PC-9 (cell line): ENCODE measurements around the gene RNF182. TPM values are rescaled to one million over a fixed set of nuclear protein-coding genes. Genes with fewer than 3 reads are reported as not detected.
A peak's percentile ranks its signal among the peaks of the same experiment; 100 is the strongest.

Experiments
- BruUV-seq: library from RNA; stranded (reverse); fragments of 400-500 nt; replicated peaks from 2 replicates; lab custom pipeline; 2021; lab: Mats Ljungman, UMichigan
- CTCF ChIA-PET: fragments of 300-600 bp; sonication (Branson Sonifier 250); formaldehyde crosslinking; loops from one replicate; lab custom pipeline; 2022; ENCODE audit warnings: antibody characterized with exemption; lab: Charles Lee
- POLR2A ChIA-PET: fragments of 300-600 bp; sonication (Branson Sonifier 250); formaldehyde crosslinking; loops from one replicate; lab custom pipeline; 2022; ENCODE audit warnings: antibody characterized with exemption; ENCODE audit not compliant: unreplicated experiment; lab: Charles Lee
- DNase-seq, 2 experiments: peaks; one replicate each; pipeline versions ENCODE4 v3.0.0 to v3.0.0-alpha.2; 2015 to 2022; ENCODE audit warnings: mixed read lengths in 1 of 2
- H2AFZ ChIP-seq: fragments of 200-600 bp; sonication (generic); 2 replicates; pipeline ENCODE4 v1.8.1; 2017; ENCODE audit warnings: antibody characterized with exemption
- H3F3A ChIP-seq: fragments of 200-600 bp; sonication (generic); 2 replicates; pipeline ENCODE4 v1.8.1; 2017; ENCODE audit warnings: antibody characterized with exemption, mild to moderate bottlenecking, low read depth; ENCODE audit not compliant: insufficient read depth
- H3K27ac ChIP-seq: fragments of 200-600 bp; sonication (generic); 2 replicates; pipeline ENCODE4 v1.6.1; 2016; ENCODE audit warnings: mixed run types
- H3K27me3 ChIP-seq: fragments of 200-600 bp; sonication (generic); 2 replicates; pipeline ENCODE4 v1.6.1; 2016; ENCODE audit warnings: low read depth, mixed run types; ENCODE audit not compliant: insufficient read depth
- H3K36me3 ChIP-seq: fragments of 200-600 bp; sonication (generic); 2 replicates; pipeline ENCODE4 v1.6.1; 2016; ENCODE audit warnings: low read depth, mixed run types
- H3K4me1 ChIP-seq: fragments of 200-600 bp; sonication (generic); replicated peaks from 2 replicates; pipeline ENCODE4 v1.6.1; 2016; ENCODE audit warnings: mixed run types; ENCODE audit not compliant: insufficient read depth
- H3K4me2 ChIP-seq: fragments of 200-600 bp; sonication (generic); 2 replicates; pipeline ENCODE4 v1.6.1; 2017; ENCODE audit warnings: mixed run types
- H3K4me3 ChIP-seq: fragments of 200-600 bp; sonication (generic); 2 replicates; pipeline ENCODE4 v1.6.1; 2016; ENCODE audit warnings: mixed run types
- H3K79me2 ChIP-seq: fragments of 200-600 bp; sonication (generic); 2 replicates; pipeline ENCODE4 v1.6.1; 2017; ENCODE audit warnings: low read depth, mixed run types
- H3K9me2 ChIP-seq: fragments of 200-600 bp; sonication (generic); 2 replicates; pipeline ENCODE4 v1.8.1; 2017; ENCODE audit warnings: mild to moderate bottlenecking; ENCODE audit not compliant: insufficient read depth
- H3K9me3 ChIP-seq: fragments of 200-600 bp; sonication (generic); 2 replicates; pipeline ENCODE4 v1.8.1; 2016; ENCODE audit warnings: low read depth; ENCODE audit not compliant: insufficient read depth
- H4K20me1 ChIP-seq: fragments of 200-600 bp; sonication (generic); 2 replicates; pipeline ENCODE4 v1.8.1; 2017; ENCODE audit not compliant: insufficient read depth
- EZH2 ChIP-seq: fragments of 200-600 bp; sonication (generic); IDR thresholded peaks from 2 replicates; pipeline ENCODE4 v1.8.0; 2017; ENCODE audit warnings: antibody characterized with exemption, low read depth
- intact Hi-C: fragments of 100-400 bp; cut with micrococcal nuclease; formaldehyde crosslinking; loops from one replicate; pipeline ENCODE4 v1.10.0; 2022; ENCODE audit not compliant: unreplicated experiment
- total RNA-seq: library from RNA; stranded (reverse); gene quantifications from 2 replicates; pipeline ENCODE4 v1.2.3, GENCODE V29; 2021
- TF ChIP-seq, protein P1 (sequence below): fragments of 200-600 bp; sonication (generic); conservative IDR thresholded peaks from 2 replicates; pipeline ENCODE4 v1.6.1; 2017; ENCODE audit warnings: mixed run types, antibody characterized with exemption, mild to moderate bottlenecking, moderate library complexity

Gene RNF182
- total RNA-seq, 1 experiment from 2014 or later: 0.13 TPM

DNA sequence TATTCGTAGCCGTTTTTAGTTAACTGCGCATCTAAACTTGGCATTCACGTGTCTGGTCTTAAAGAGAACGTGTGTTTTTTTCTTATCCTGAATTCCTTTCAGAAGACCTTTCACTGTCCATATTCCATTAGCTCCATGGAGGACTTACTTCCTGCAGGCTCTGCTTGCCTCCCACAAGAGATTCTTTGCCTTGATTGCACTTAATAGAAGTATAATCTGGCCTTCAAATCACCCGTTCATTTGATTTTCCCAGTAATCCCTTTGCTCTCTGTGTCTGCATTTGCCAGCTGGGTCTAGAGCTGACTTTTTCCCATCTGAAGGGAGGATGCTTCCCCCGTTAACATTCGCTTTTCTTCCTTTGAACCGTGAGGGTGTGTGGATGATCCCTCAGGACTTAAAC is 79.5 kb downstream of the RNF182 start:
- intact Hi-C loops: no loop called here
- no peaks in the 10 kb centered on the region for H3K9me2 ChIP-seq
- H3K4me3 ChIP-seq: no peak overlapping the region
- H3K9me3 ChIP-seq: no peaks in the 10 kb centered on the region
- no peak overlapping the region for H3K27ac ChIP-seq
- no peak for TF ChIP-seq EZH2
- H2AFZ ChIP-seq: no peak overlapping the region
- no peaks in the 10 kb centered on the region for H3K36me3 ChIP-seq
- ChIA-PET CTCF (no interaction called here), POLR2A (no interaction called here)
- H3F3A ChIP-seq: peaks cover 25% of the 10 kb centered on the region
- H3K79me2 ChIP-seq: no peaks in the 10 kb centered on the region
- H3K27me3 ChIP-seq: no peaks in the 10 kb centered on the region
- no peak overlapping the region for H3K4me2 ChIP-seq
- peaks cover 23% of the 10 kb centered on the region for H3K4me1 ChIP-seq
- no TSS peak for BruUV-seq
- no peak for DNase-seq
- H4K20me1 ChIP-seq: no peaks in the 10 kb centered on the region

DNA sequence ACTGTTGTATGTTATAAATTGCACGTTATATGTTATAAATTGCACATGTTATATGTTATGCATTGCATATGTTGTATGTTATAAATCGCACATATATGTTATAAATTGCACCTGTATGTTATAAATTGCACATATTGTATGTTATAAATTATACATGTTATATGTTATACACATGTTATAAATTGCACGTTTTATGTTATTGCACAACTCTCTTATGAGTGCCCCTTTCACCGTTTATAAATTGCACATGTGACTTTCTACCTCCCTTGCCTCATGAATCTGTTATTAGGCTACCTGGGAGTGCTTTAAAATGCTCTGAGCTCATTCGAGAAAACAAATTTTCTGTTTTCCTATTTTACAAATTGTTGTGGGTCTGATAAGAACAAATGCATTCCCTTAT is 84.1 kb downstream of the RNF182 start:
- no peaks in the 10 kb centered on the region for H3K9me3 ChIP-seq
- H3K27ac ChIP-seq: no peak overlapping the region
- H2AFZ ChIP-seq: no peak overlapping the region
- ChIA-PET CTCF (no interaction called here), POLR2A (no interaction called here)
- BruUV-seq: no TSS peak
- peaks cover 3% of the 10 kb centered on the region; the same call in 1 of the 2 replicates for H3F3A ChIP-seq
- no peaks in the 10 kb centered on the region for H3K9me2 ChIP-seq
- H3K4me1 ChIP-seq: peaks cover 9% of the 10 kb centered on the region; the same call in 1 of the 2 replicates
- TF ChIP-seq EZH2: no peak
- TF ChIP-seq, protein P1, sequence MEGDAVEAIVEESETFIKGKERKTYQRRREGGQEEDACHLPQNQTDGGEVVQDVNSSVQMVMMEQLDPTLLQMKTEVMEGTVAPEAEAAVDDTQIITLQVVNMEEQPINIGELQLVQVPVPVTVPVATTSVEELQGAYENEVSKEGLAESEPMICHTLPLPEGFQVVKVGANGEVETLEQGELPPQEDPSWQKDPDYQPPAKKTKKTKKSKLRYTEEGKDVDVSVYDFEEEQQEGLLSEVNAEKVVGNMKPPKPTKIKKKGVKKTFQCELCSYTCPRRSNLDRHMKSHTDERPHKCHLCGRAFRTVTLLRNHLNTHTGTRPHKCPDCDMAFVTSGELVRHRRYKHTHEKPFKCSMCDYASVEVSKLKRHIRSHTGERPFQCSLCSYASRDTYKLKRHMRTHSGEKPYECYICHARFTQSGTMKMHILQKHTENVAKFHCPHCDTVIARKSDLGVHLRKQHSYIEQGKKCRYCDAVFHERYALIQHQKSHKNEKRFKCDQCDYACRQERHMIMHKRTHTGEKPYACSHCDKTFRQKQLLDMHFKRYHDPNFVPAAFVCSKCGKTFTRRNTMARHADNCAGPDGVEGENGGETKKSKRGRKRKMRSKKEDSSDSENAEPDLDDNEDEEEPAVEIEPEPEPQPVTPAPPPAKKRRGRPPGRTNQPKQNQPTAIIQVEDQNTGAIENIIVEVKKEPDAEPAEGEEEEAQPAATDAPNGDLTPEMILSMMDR: no peak
- no peaks in the 10 kb centered on the region for H4K20me1 ChIP-seq
- intact Hi-C loops: no loop called here
- no peak overlapping the region for H3K4me2 ChIP-seq
- no peak overlapping the region for H3K4me3 ChIP-seq
- no peaks in the 10 kb centered on the region for H3K79me2 ChIP-seq
- H3K27me3 ChIP-seq: no peaks in the 10 kb centered on the region
- no peak for DNase-seq
- H3K36me3 ChIP-seq: no peaks in the 10 kb centered on the region

- ChIA-PET POLR2A (no interaction called here), CTCF (no interaction called here)
- Histone ChIP-seq H2AFZ (no peak overlapping the region), H3K79me2 (no peaks in the 10 kb centered on the region), H3K27me3 (no peaks in the 10 kb centered on the region), H3K4me1 (peaks cover 9% of the 10 kb centered on the region; the same call in 1 of the 2 replicates), H3K4me3 (no peak overlapping the region), H4K20me1 (no peaks in the 10 kb centered on the region), H3K9me3 (no peaks in the 10 kb centered on the region), H3K4me2 (no peak overlapping the region), H3F3A (peaks cover 3% of the 10 kb centered on the region; the same call in 1 of the 2 replicates), H3K36me3 (no peaks in the 10 kb centered on the region), H3K9me2 (no peaks in the 10 kb centered on the region), H3K27ac (no peak overlapping the region)
- DNase-seq: no peak
- intact Hi-C loops: no loop called here
- TF ChIP-seq, protein P1: no peak
- no peak for TF ChIP-seq EZH2
- no TSS peak for BruUV-seq
Observed at GRCh38 chr6:14009431-14009830, 84.7 kb downstream of the RNF182 start.

- H2AFZ ChIP-seq: no peak overlapping the region
- CTCF ChIA-PET: no interaction called here
- no TSS peak for BruUV-seq
Observed at GRCh38 chr6:14010275-14010674, 85.5 kb downstream of the RNF182 start.

More at GRCh38 chr6:14010275-14010674, 85.5 kb downstream of the RNF182 start:
- H3K9me2 ChIP-seq: no peaks in the 10 kb centered on the region
- H3K36me3 ChIP-seq: no peaks in the 10 kb centered on the region
- no peak for TF ChIP-seq EZH2
- TF ChIP-seq, protein P1: no peak
- no peaks in the 10 kb centered on the region for H3K9me3 ChIP-seq
- no peak overlapping the region for H3K4me2 ChIP-seq
- H3K79me2 ChIP-seq: no peaks in the 10 kb centered on the region
- intact Hi-C loops: no loop called here
- POLR2A ChIA-PET: no interaction called here
- no peaks in the 10 kb centered on the region for H3K27me3 ChIP-seq
- peaks cover 9% of the 10 kb centered on the region; the same call in 1 of the 2 replicates for H3K4me1 ChIP-seq
- no peak overlapping the region for H3K4me3 ChIP-seq
- H3K27ac ChIP-seq: no peak overlapping the region
- H3F3A ChIP-seq: peaks cover 3% of the 10 kb centered on the region; the same call in 1 of the 2 replicates
- H4K20me1 ChIP-seq: no peaks in the 10 kb centered on the region
- DNase-seq: peak in 1 of 2 experiments; percentile 53
